NB4 (cell line): ENCODE data around the gene ADRM1.

Experiments
- DNase-seq: peaks from one replicate; pipeline ENCODE4 v3.0.0; 2010; ENCODE audit warnings: low read depth
- H3K4me3 ChIP-seq: one replicate; pipeline ENCODE4 v1.5.1; 2011; ENCODE audit warnings: mild to moderate bottlenecking, low read depth, low read length, moderate library complexity
- MAX ChIP-seq: IDR thresholded peaks from 2 replicates; pipeline ENCODE4 v1.6.1; 2011; ENCODE audit warnings: low read depth, low read length
- MYC ChIP-seq: IDR thresholded peaks from 2 replicates; pipeline ENCODE4 v1.6.1; 2011; ENCODE audit warnings: low read depth, low read length
- POLR2A ChIP-seq: IDR thresholded peaks from 2 replicates; pipeline ENCODE4 v1.6.1; 2011; ENCODE audit warnings: mild to moderate bottlenecking; ENCODE audit not compliant: insufficient read length; ENCODE audit errors: extremely low read depth
- TF ChIP-seq, protein P1 (sequence below): IDR thresholded peaks from one replicate; pipeline ENCODE4 v1.5.1; 2012; ENCODE audit warnings: low read depth, low read length

Gene ADRM1

GRCh38 chr20:62320581-62321354, 18.0 kb downstream of the ADRM1 start:
- no peak for DNase-seq
- TF ChIP-seq POLR2A (no peak), MYC (no peak), MAX (no peak)
- TF ChIP-seq, protein P1, sequence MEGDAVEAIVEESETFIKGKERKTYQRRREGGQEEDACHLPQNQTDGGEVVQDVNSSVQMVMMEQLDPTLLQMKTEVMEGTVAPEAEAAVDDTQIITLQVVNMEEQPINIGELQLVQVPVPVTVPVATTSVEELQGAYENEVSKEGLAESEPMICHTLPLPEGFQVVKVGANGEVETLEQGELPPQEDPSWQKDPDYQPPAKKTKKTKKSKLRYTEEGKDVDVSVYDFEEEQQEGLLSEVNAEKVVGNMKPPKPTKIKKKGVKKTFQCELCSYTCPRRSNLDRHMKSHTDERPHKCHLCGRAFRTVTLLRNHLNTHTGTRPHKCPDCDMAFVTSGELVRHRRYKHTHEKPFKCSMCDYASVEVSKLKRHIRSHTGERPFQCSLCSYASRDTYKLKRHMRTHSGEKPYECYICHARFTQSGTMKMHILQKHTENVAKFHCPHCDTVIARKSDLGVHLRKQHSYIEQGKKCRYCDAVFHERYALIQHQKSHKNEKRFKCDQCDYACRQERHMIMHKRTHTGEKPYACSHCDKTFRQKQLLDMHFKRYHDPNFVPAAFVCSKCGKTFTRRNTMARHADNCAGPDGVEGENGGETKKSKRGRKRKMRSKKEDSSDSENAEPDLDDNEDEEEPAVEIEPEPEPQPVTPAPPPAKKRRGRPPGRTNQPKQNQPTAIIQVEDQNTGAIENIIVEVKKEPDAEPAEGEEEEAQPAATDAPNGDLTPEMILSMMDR, result no peak
- no peak overlapping the region for H3K4me3 ChIP-seq

- DNase-seq, result no peak
- H3K4me3 ChIP-seq, result no peak overlapping the region
- TF ChIP-seq MAX, result no peak
- no peak for TF ChIP-seq MYC
- TF ChIP-seq, protein P1, result no peak
- TF ChIP-seq POLR2A, result no peak
These were observed 18.7 kb downstream of the ADRM1 start for GRCh38 chr20:62321521-62321948.

DNA sequence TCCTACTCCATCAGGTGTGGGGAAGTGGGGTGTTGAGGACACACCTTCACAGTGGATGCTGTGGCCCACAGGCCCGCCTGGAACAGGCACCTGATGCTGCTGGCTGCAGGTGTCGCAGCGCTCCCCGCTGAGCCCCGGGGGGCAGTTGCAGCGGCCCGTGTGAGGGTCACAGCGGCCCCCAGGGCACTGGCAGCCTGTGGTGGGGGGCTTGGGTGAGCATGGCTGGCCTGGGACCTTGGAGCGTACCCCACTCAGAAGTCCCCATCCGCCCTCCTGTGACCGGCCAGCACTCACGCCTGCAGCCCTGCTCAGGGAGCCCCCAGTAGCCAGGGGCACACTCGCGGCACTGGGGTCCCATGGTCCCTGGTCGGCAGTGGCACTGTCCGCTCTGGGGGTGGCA, 19.2 kb downstream of the ADRM1 start:
- DNase-seq, result no peak
- TF ChIP-seq, protein P1, result no peak
- no peak for TF ChIP-seq MAX
- no peak for TF ChIP-seq MYC
- no peak for TF ChIP-seq POLR2A

DNA sequence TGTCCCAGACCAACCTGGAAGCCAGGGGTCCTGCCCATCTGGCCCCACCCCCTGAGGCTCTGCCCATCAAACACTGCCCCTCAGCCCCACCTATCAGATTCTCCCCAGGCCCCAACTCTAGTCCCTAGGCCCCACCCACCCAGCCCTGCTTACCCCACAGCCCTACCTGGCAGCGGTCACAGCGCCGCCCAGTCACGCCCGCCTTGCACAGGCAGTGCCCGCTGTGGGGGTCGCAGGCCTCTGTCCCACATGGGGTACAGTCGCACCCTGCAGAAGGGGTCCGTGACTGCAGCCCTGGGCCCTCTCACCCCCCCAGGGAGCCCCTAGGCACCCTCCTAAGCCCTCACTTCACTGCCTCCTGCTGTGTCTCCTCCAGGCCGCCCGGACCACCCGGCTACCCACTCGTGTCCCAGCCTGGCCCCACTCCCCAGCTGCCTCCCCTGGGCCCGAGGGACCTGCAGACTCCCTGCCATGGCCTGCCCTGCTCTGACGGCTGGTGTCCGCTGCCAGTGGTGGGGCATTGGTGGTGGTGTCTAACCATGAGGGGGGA, 19.8 kb downstream of the ADRM1 start:
- TF ChIP-seq MAX (no peak), POLR2A (no peak), MYC (no peak)
- TF ChIP-seq, protein P1, result no peak
- no peak for DNase-seq
- no peak overlapping the region for H3K4me3 ChIP-seq

More for the DNA sequence above, 19.2 kb downstream of the ADRM1 start:
- no peak overlapping the region for H3K4me3 ChIP-seq

GRCh38 chr20:62323146-62323979, 20.6 kb downstream of the ADRM1 start:
- H3K4me3 ChIP-seq, result no peak overlapping the region
- no peak for TF ChIP-seq MAX
- TF ChIP-seq, protein P1, result no peak
- no peak for TF ChIP-seq POLR2A
- no peak for TF ChIP-seq MYC

More at GRCh38 chr20:62323146-62323979, 20.6 kb downstream of the ADRM1 start:
- no peak for DNase-seq
